Fibroblast of upper back skin (primary cell): ENCODE measurements around the gene KRT6C.
A peak's percentile ranks its signal among the peaks of the same experiment; 100 is the strongest.
"Not testable (repeated sequence)": the region's sequence is repeated elsewhere in the genome, so short reads cannot be mapped to it uniquely, and the experiment has no call there.

Source experiments
- DNase-seq: peaks from one replicate; pipeline ENCODE4 v3.0.0-alpha.2; 2013

The KRT6C gene

GRCh38 chr12:52473768-52474167 lies at the start of gene KRT6C:
TSS of gene KRT6C (minus strand) at chr12:52473805. CDS start at chr12:52473737, 68 bp downstream.
- DNase-seq: no peak

- DNase-seq: peak; percentile 29
Observed at GRCh38 chr12:52522346-52523011, 48.9 kb upstream of the KRT6C start.

DNA sequence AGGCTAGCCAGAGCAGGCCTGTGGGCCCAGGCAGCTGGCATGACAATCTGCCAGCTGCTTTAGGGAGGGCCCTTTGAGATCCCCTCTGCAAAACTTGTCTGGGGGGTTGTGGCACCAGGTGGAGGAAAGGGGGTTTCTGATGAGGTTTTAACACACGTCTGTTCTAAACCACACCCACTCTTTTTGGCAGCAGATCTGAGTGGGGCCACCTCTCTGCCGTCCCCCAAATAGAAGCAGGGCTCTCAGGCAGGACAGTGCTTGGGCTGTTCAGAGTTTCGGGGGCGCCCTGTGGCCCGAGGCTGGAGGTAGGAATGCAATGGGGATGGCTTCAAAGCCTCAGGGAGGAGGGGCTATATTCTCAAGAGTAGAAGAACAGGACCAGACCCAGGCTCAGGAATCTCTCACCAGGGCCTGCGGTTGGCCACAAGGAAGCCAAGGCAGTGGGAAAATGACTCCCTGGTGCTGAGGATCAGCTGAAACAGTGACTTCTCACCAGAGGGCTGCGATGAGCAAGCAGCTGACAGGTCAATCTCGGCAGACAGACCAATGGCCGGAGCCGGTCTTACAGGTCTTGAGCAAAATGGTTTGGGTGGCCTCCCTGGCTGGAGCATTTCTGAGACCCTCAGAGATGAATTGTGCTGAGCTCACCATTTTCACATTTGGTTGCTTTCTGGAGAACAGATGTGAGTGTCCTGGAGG lies 48.1 kb upstream of the KRT6C start:
- peak; percentile 78 for DNase-seq

DNA sequence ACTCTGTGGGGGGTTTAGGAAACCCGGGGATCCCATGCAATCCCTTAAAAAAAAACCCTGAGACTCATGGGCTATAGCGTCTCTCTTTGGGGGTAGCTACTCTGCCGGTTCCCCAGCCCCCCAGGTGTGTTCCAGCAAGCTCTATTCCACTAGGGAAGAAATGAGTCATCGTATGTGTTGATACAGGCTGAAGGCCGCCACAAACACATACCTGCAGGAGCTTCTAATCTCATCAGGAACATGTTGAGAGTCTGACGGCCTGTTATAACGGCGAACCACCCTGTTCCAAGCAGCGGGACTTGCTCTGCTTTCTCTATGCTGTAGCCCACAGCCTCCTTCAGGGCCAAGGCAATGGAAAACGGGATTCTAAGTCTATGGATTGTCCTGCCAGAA lies 47.6 kb upstream of the KRT6C start:
- DNase-seq: peak; percentile 46

- DNase-seq: no peak
Observed at GRCh38 chr12:52519826-52520662, 46.4 kb upstream of the KRT6C start, which contains the start of gene KRT5. TSS of gene KRT5 (minus strand) at chr12:52520394. CDS start at chr12:52520296, 98 bp downstream.

GRCh38 chr12:52519387-52519703 lies 45.7 kb upstream of the KRT6C start:
- DNase-seq: no peak

DNA sequence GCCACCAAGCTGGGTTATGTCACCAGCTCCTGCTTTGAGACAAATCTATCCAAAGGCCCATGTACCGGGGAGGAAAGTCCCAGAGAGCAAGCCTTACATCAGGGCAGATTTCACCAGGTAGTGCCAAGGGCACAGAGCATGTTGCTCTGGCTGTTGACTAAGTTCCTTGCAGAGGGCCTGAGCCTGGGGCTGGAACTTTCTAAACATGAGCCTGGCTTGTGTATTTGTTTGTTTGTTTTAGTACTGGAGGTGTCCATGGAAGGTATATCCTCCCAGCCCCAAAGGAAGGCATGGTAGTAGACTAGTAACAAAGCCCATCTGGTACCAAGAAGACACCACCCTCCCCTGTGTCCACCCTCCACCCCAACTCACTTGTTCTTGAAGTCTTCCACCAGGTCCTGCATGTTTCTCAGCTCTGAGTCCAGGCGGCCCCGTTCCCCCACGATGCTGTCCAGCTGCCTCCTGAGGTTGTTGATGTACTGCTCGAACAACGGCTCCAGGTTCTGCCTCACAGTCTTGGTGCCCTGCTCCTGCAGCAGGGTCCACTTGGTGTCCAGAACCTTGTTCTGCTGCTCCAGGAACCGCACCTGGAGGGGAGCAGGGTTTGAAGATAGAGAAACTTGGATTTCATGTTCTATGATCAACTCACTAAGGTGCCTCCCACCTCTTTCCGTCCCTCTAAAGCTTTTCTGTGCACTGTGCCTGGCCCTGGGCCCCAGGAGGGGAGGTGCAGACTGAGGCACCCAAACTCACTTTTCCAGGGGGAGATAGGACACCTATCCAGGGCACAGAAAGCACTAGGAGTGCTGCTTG lies 45.2 kb upstream of the KRT6C start:
- DNase-seq: no peak

- DNase-seq: no peak
Observed at GRCh38 chr12:52517888-52518287, 44.3 kb upstream of the KRT6C start.

GRCh38 chr12:52517005-52517835 lies 43.6 kb upstream of the KRT6C start:
- no peak for DNase-seq

- no peak for DNase-seq
Observed at GRCh38 chr12:52515927-52516831, 42.6 kb upstream of the KRT6C start.

DNA sequence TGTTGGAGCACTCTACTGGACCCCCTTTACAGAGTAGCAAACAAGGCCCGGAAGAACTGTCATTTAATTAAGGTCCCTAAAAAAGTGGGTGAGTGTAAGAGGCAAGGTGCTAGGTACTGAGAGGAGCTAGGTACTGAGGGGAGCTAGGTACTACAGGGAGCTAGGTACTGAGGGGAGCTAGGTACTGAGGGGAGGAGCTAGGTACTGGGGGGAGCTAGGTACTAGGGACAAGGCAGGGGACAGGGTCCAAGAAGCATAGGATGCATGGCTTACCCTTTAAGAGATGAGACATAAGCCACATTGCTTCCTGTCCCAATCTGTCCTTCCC lies 41.7 kb upstream of the KRT6C start:
- DNase-seq: no peak

DNA sequence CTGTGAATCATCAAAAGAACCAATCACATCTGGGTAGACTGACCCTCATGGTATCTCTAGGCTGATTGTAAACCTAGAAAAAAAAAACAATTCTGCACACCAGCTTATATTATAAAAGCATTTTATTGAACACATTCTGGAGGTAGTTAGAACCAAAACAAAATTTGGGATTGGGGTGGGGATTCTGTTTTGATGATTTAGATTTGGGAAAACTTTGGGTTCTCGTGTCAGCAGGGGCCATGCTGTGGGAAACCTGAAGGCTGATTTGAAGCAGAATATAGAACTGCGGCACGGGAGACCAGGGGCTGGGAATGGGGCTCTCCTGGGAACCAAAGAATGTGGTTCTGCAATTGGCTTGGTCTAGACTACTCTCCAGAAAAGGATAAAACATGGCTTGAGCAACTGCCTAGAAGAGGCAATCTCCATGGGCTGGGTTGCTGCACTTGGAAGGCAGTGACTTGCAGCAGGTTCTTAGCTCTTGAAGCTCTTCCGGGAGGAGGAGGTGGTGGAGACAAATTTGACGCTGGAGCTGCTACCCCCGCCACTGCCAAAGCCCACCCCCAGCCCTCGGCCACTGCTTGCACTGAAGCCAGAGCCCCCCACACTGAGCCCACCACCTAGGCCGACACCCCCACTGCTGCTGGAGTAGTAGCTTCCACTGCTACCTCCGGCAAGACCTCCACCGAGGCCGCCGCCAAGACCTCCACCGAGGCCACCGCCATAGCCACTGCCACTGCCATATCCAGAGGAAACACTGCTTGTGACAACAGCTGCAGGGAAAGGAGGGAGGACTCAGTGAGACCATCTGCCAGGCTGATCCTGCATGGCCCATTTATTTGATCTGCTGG lies 41.1 kb upstream of the KRT6C start:
- DNase-seq: no peak

GRCh38 chr12:52513736-52514135 lies 40.1 kb upstream of the KRT6C start:
- no peak for DNase-seq

- no peak for DNase-seq
Observed at GRCh38 chr12:52508211-52508610, 34.6 kb upstream of the KRT6C start.

DNA sequence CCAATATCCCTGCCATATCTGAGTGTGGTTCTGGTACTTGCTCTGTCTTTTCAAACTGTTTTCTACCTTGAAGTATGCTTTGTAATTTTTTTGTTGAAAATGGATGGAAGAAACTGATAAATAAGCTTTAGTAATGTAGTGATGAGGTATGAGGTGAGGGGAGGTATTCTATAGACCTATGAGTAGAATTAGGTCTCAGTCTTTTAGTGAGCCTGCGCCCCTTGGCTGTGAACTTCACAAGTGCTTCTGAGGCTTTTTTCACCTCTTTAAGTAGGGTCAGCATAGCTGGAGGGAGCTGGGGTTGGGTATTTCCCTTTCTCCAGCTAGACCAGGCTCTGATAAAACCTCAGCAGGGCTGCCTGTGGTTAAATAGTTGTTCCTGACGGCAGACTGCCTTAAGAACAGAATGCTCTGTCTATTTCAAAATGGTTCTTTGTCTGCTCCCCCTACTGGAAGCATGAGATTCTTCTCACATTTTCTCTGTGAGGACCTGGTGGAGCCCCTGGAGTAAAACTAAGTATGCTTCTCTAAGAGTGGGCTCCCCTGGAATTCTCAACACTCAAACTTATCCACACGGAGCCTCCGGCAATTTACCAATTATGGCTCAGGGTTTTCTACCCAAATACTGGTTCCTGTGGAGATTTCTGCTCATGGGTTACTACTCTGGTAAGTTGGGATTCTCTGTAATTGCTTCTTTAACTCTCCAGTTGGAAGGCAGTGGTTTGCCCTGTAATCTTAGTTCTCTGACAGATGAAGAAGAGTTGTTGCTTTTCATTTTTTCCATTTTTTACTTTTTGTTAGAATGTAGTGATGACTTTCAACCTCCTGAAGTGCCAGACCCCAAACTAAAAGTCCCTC lies 33.5 kb upstream of the KRT6C start:
- DNase-seq: peak; percentile 79

- no peak for DNase-seq
Observed at GRCh38 chr12:52502877-52503276, 29.3 kb upstream of the KRT6C start.

DNA sequence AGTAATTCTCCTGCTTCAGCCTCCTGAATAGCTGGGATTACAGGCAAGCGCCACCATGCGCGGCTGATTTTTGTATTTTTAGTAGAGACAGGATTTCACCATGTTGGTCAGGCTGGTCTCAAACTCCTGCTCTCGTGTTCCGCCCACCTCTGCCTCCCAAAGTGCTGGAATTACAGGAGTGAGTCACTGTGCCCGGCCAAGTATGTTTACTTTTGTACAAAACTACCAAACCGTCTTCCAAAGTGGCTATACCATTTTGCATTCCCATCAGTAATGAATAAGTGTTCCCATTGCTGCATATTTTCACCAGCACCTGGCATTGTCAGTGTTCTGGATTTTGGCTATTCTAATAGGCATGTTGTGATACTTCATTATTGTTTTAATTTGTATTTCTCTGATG lies 27.9 kb upstream of the KRT6C start:
- DNase-seq: no peak

- not testable (repeated sequence) for DNase-seq
Observed at GRCh38 chr12:52500574-52500973, 27.0 kb upstream of the KRT6C start.
